OCI-LY1 (cell line): Measurements from ENCODE around the gene NPAS2.
A peak's percentile ranks its signal among the peaks of the same experiment; 100 is the strongest.

ENCODE experiments used
- H2AFZ ChIP-seq: fragments of 200-600 bp; sonication (generic), shearing (Covaris generic); 2 replicates; pipeline ENCODE4 v1.6.0; 2014; ENCODE audit warnings: antibody characterized with exemption, mild to moderate bottlenecking, low read length
- H3F3A ChIP-seq: fragments of 200-600 bp; sonication (generic), shearing (Covaris generic); 2 replicates; pipeline ENCODE4 v1.6.0; 2014; ENCODE audit warnings: mild to moderate bottlenecking, antibody characterized with exemption, low read length, moderate library complexity; ENCODE audit not compliant: insufficient read depth
- H3K27ac ChIP-seq: fragments of 200-600 bp; sonication (generic); 2 replicates; pipeline ENCODE4 v1.5.1; 2014; ENCODE audit warnings: low read length, mixed run types, mild to moderate bottlenecking, low read depth; ENCODE audit not compliant: poor library complexity, severe bottlenecking
- H3K27me3 ChIP-seq: fragments of 200-600 bp; sonication (generic); 2 replicates; pipeline ENCODE4 v1.6.0; 2014; ENCODE audit warnings: antibody characterized with exemption, mild to moderate bottlenecking, low read length, moderate library complexity; ENCODE audit not compliant: insufficient read depth
- H3K36me3 ChIP-seq: fragments of 200-600 bp; sonication (generic); 2 replicates; pipeline ENCODE4 v1.6.1; 2014; ENCODE audit warnings: mild to moderate bottlenecking, antibody characterized with exemption, low read length, moderate library complexity, mixed read lengths; ENCODE audit not compliant: insufficient read depth
- H3K4me1 ChIP-seq: fragments of 200-600 bp; sonication (generic); 2 replicates; pipeline ENCODE4 v1.5.1; 2014; ENCODE audit warnings: mild to moderate bottlenecking, low read length, moderate library complexity; ENCODE audit not compliant: insufficient read depth, severe bottlenecking
- H3K4me2 ChIP-seq: fragments of 200-600 bp; sonication (generic), shearing (Covaris generic); 2 replicates; pipeline ENCODE4 v1.6.1; 2014; ENCODE audit warnings: low read length
- H3K4me3 ChIP-seq: fragments of 200-600 bp; sonication (generic); 2 replicates; pipeline ENCODE4 v1.5.1; 2014; ENCODE audit warnings: low read length, low read depth, mild to moderate bottlenecking, mixed read lengths; ENCODE audit not compliant: poor library complexity, severe bottlenecking
- H3K79me2 ChIP-seq: fragments of 200-600 bp; shearing (Covaris generic); 2 replicates; pipeline ENCODE4 v1.6.1; 2016; ENCODE audit warnings: mixed run types, low read length, mixed read lengths; ENCODE audit not compliant: insufficient read depth
- H3K9ac ChIP-seq: fragments of 200-600 bp; sonication (generic), shearing (Covaris generic); 2 replicates; pipeline ENCODE4 v1.6.1; 2014; ENCODE audit warnings: mild to moderate bottlenecking, low read length, mixed read lengths
- H3K9me2 ChIP-seq: fragments of 200-600 bp; sonication (generic), shearing (Covaris generic); 2 replicates; pipeline ENCODE4 v1.6.1; 2014; ENCODE audit warnings: low read depth, mild to moderate bottlenecking, low read length, mixed read lengths
- H3K9me3 ChIP-seq: fragments of 200-600 bp; shearing (Covaris generic); 2 replicates; pipeline ENCODE4 v1.6.1; 2014; ENCODE audit warnings: low read length, mixed read lengths
- H4K20me1 ChIP-seq: fragments of 200-600 bp; sonication (generic), shearing (Covaris generic); 2 replicates; pipeline ENCODE4 v1.6.0; 2016; ENCODE audit warnings: mild to moderate bottlenecking, low read length; ENCODE audit not compliant: insufficient read depth
- EZH2 ChIP-seq: fragments of 200-600 bp; sonication (generic), shearing (Covaris generic); IDR thresholded peaks from 2 replicates; pipeline ENCODE4 v1.8.0; 2017; ENCODE audit warnings: borderline replicate concordance, mixed run types, mild to moderate bottlenecking, antibody characterized with exemption, low read length, moderate library complexity, mixed read lengths
- TF ChIP-seq, protein P1 (sequence below): fragments of 200-600 bp; sonication (generic), shearing (Covaris generic); IDR thresholded peaks from 2 replicates; pipeline ENCODE4 v1.5.1; 2017; ENCODE audit warnings: mild to moderate bottlenecking, antibody characterized with exemption, low read length, moderate library complexity, mixed read lengths

Gene NPAS2

DNA sequence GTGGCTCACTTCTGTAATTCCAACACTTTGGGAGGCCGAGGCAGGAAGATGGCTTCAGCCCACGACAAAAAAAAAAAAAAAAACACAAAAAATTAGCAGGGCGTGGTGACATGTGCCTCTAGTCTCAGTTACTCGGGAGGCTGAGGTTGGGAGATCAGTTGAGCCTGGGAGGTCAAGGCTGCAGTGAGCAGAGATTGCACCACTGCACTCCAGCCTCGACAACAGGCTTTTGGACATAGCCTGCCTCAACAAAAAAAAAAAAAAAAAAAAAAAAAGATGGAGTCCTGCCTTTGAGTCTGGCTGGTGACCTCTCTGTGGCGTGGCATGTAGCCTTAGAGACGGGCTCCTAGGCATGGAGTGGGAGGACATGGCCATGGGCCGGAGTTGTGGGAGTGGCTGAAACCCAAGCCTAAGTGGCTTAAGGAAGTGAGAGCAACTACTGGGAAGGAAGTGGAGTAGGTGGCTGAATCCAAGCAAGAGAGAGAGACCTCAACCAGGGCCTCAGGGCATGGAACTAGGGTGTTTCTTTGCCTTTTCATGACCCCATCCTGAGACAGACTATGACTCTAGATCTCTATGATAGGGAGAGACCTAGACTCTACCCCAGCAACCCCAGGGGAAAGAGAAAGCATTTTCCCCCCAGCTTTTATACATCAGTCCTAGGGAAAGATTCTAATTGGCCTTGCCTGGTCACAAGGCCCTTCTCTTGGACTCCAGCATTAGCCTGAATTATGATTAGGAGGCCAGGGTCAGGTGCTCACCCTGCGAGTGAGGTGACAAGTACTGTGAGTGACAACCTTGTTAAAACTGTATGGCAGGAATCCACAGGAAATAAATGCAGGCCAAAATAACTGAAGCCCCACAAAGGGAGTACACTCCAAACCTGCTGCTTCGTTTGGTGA lies 34.2 kb downstream of the NPAS2 start:
- no peaks in the 10 kb centered on the region for H3F3A ChIP-seq
- H3K36me3 ChIP-seq: no peaks in the 10 kb centered on the region; the same call in 1 of the 2 replicates
- H4K20me1 ChIP-seq: no peaks in the 10 kb centered on the region
- no peaks in the 10 kb centered on the region for H3K9me3 ChIP-seq
- peak overlapping the region; percentile 6; the same call in 1 of the 2 replicates for H3K4me2 ChIP-seq
- peaks cover 33% of the 10 kb centered on the region for H3K4me1 ChIP-seq
- no peak overlapping the region for H3K4me3 ChIP-seq
- TF ChIP-seq EZH2: no peak
- TF ChIP-seq, protein P1, sequence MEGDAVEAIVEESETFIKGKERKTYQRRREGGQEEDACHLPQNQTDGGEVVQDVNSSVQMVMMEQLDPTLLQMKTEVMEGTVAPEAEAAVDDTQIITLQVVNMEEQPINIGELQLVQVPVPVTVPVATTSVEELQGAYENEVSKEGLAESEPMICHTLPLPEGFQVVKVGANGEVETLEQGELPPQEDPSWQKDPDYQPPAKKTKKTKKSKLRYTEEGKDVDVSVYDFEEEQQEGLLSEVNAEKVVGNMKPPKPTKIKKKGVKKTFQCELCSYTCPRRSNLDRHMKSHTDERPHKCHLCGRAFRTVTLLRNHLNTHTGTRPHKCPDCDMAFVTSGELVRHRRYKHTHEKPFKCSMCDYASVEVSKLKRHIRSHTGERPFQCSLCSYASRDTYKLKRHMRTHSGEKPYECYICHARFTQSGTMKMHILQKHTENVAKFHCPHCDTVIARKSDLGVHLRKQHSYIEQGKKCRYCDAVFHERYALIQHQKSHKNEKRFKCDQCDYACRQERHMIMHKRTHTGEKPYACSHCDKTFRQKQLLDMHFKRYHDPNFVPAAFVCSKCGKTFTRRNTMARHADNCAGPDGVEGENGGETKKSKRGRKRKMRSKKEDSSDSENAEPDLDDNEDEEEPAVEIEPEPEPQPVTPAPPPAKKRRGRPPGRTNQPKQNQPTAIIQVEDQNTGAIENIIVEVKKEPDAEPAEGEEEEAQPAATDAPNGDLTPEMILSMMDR: no peak
- no peak overlapping the region for H3K9ac ChIP-seq
- no peak overlapping the region for H2AFZ ChIP-seq
- H3K79me2 ChIP-seq: no peaks in the 10 kb centered on the region
- H3K27ac ChIP-seq: peak overlapping the region; percentile 14
- H3K27me3 ChIP-seq: no peaks in the 10 kb centered on the region; the same call in 1 of the 2 replicates
- no peaks in the 10 kb centered on the region for H3K9me2 ChIP-seq

GRCh38 chr2:100855084-100855483 lies 35.1 kb downstream of the NPAS2 start:
- no peak overlapping the region for H2AFZ ChIP-seq
- H3K79me2 ChIP-seq: no peaks in the 10 kb centered on the region
- H3K27ac ChIP-seq: no peak overlapping the region
- H3K9me3 ChIP-seq: no peaks in the 10 kb centered on the region
- H3K4me2 ChIP-seq: no peak overlapping the region
- no peak overlapping the region for H3K9ac ChIP-seq
- no peak overlapping the region for H3K4me3 ChIP-seq
- no peaks in the 10 kb centered on the region for H3F3A ChIP-seq
- TF ChIP-seq, protein P1: no peak
- TF ChIP-seq EZH2: no peak
- H4K20me1 ChIP-seq: no peaks in the 10 kb centered on the region
- no peaks in the 10 kb centered on the region; the same call in 1 of the 2 replicates for H3K27me3 ChIP-seq
- H3K9me2 ChIP-seq: no peaks in the 10 kb centered on the region
- H3K36me3 ChIP-seq: no peaks in the 10 kb centered on the region; the same call in 1 of the 2 replicates
- peaks cover 33% of the 10 kb centered on the region for H3K4me1 ChIP-seq

DNA sequence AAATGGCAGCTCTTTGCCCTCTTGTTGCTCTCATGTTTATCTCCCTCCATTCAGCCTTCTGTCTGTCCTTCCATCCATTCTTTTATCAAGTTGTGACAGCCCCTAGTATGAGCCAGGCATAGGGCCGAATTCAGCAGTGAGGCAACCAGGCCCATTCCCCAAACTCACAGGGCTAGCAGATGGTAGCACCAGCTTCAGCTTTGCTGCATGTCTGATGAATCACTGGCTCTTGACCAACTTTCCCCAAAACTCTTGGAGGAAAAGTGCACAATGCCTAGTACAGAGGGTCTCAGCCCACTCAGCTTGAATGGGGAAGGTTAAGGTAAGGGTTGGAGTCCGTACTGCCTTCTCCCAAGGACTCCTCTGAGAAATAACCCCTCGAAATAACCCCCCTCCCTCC lies 35.7 kb downstream of the NPAS2 start:
- no peak overlapping the region for H3K4me2 ChIP-seq
- no peaks in the 10 kb centered on the region; the same call in 1 of the 2 replicates for H3K36me3 ChIP-seq
- no peaks in the 10 kb centered on the region for H3K9me2 ChIP-seq
- H3K4me3 ChIP-seq: no peak overlapping the region
- H4K20me1 ChIP-seq: no peaks in the 10 kb centered on the region
- H3K79me2 ChIP-seq: no peaks in the 10 kb centered on the region
- no peak overlapping the region for H2AFZ ChIP-seq
- H3F3A ChIP-seq: no peaks in the 10 kb centered on the region
- TF ChIP-seq, protein P1: no peak
- no peak for TF ChIP-seq EZH2
- H3K9ac ChIP-seq: no peak overlapping the region
- H3K27ac ChIP-seq: no peak overlapping the region
- H3K9me3 ChIP-seq: no peaks in the 10 kb centered on the region
- H3K4me1 ChIP-seq: peaks cover 33% of the 10 kb centered on the region
- no peaks in the 10 kb centered on the region; the same call in 1 of the 2 replicates for H3K27me3 ChIP-seq
